Endothelial cell of umbilical vein (primary cell): ENCODE results near the gene CISH. TPM values are rescaled to one million over a fixed set of nuclear protein-coding genes. Genes with fewer than 3 reads are reported as not detected.

Experiments used
- BruUV-seq: library from RNA; stranded (reverse); fragments of 400-500 nt; replicated peaks from 2 replicates; lab custom pipeline; 2021; lab: Mats Ljungman, UMichigan
- CTCF ChIA-PET: fragments of 300-600, 350-600 bp; sonication (Branson Sonifier 250); formaldehyde crosslinking; loops from one replicate; lab custom pipeline; 2021; ENCODE audit warnings: antibody characterized with exemption, inconsistent platforms; lab: Charles Lee
- POLR2A ChIA-PET: fragments of 300-600, 350-600 bp; sonication (Branson Sonifier 250); formaldehyde crosslinking; loops from one replicate; lab custom pipeline; 2021; ENCODE audit warnings: antibody characterized with exemption, inconsistent platforms; lab: Charles Lee
- DNase-seq: peaks from one replicate; pipeline ENCODE4 v3.0.0-alpha.2; 2011; ENCODE audit warnings: low read depth, low spot score
- FAIRE-seq: peaks from 2 replicates; lab custom pipeline; 2011; peaks lifted over from hg19 to GRCh38; lab: Jason Lieb, UNC
- H2AFZ ChIP-seq: 2 replicates; pipeline ENCODE4 v1.6.0; 2012; ENCODE audit warnings: low read depth, low read length, control low read depth, inconsistent platforms
- H3K27ac ChIP-seq: 2 replicates; pipeline ENCODE4 v1.5.1; 2011; ENCODE audit warnings: low read depth, mild to moderate bottlenecking, control low read depth, low read length, moderate library complexity; ENCODE audit not compliant: insufficient read depth
- H3K27me3 ChIP-seq, 2 experiments: 2 replicates each; pipeline versions ENCODE4 v1.6.0 to v1.6.1; 2011; ENCODE audit warnings: low read length in 2 of 2, mixed read lengths in 1 of 2; ENCODE audit not compliant: control insufficient read depth in 2 of 2, insufficient read depth in 2 of 2
- H3K36me3 ChIP-seq, 2 experiments: 2 replicates in 1 of 2; 3 replicates in 1 of 2; pipeline ENCODE4 v1.5.1; 2011; ENCODE audit warnings: low read length in 2 of 2, mild to moderate bottlenecking in 1 of 2, moderate library complexity in 1 of 2; ENCODE audit not compliant: control insufficient read depth in 2 of 2, insufficient read depth in 2 of 2; ENCODE audit errors: extremely low read depth in 1 of 2
- H3K4me1 ChIP-seq: 3 replicates; pipeline ENCODE4 v1.5.1; 2011; ENCODE audit warnings: mild to moderate bottlenecking, low read length; ENCODE audit not compliant: control insufficient read depth, insufficient read depth; ENCODE audit errors: extremely low read depth
- H3K4me2 ChIP-seq: 2 replicates; pipeline ENCODE4 v1.6.1; 2011; ENCODE audit warnings: low read length, control low read depth, mixed read lengths; ENCODE audit not compliant: insufficient read depth
- H3K4me3 ChIP-seq, 3 experiments: fragments of 200-600 bp in 1 of 3; sonication (generic), shearing (Covaris generic) in 1 of 3; replicated peaks in 1 of 3; 2 replicates each; pipeline ENCODE4 v1.5.1; 2011 to 2016; ENCODE audit warnings: control low read depth in 3 of 3, low read length in 3 of 3, mild to moderate bottlenecking in 2 of 3, inconsistent platforms in 1 of 3, low read depth in 1 of 3, moderate library complexity in 1 of 3; ENCODE audit not compliant: insufficient read depth in 1 of 3
- H3K79me2 ChIP-seq: 2 replicates; pipeline ENCODE4 v1.6.0; 2012; ENCODE audit warnings: low read length, inconsistent platforms; ENCODE audit not compliant: control insufficient read depth, insufficient read depth
- H3K9ac ChIP-seq: replicated peaks from 2 replicates; pipeline ENCODE3; 2011; ENCODE audit warnings: low read length, control low read depth; ENCODE audit not compliant: insufficient read depth; ENCODE audit errors: extremely low read depth
- H3K9me1 ChIP-seq: replicated peaks from 3 replicates; pipeline ENCODE4 v1.6.0; 2011; ENCODE audit warnings: mild to moderate bottlenecking, low read length; ENCODE audit not compliant: control insufficient read depth, insufficient read depth; ENCODE audit errors: extremely low read depth
- H3K9me3 ChIP-seq: replicated peaks from 2 replicates; pipeline ENCODE4 v1.5.1; 2012; ENCODE audit warnings: low read length, inconsistent platforms; ENCODE audit not compliant: control insufficient read depth, insufficient read depth
- H4K20me1 ChIP-seq: replicated peaks from 2 replicates; pipeline ENCODE3; 2011; ENCODE audit warnings: mild to moderate bottlenecking, low read length; ENCODE audit not compliant: control insufficient read depth, insufficient read depth; ENCODE audit errors: extremely low read depth
- CTCF ChIP-seq, 2 donors: IDR thresholded peaks; 1 replicate in 1 of 2; 2 replicates in 1 of 2; pipeline ENCODE4 v1.5.1; 2011; ENCODE audit warnings: low read length in 2 of 2, mild to moderate bottlenecking in 2 of 2, moderate library complexity in 2 of 2, control low read depth in 1 of 2, inconsistent platforms in 1 of 2, low read depth in 1 of 2; ENCODE audit not compliant: insufficient read depth in 1 of 2; ENCODE audit errors: extremely low read depth in 1 of 2
- EZH2 ChIP-seq: IDR thresholded peaks from 2 replicates; pipeline ENCODE4 v1.6.1; 2012; ENCODE audit warnings: borderline replicate concordance, low read depth, mild to moderate bottlenecking, moderate library complexity, low read length, inconsistent platforms; ENCODE audit not compliant: severe bottlenecking
- FOS ChIP-seq: IDR thresholded peaks from 2 replicates; pipeline ENCODE4 v1.6.1; 2011; ENCODE audit warnings: mild to moderate bottlenecking, low read length, moderate library complexity, borderline replicate concordance; ENCODE audit not compliant: insufficient read depth
- GATA2 ChIP-seq: IDR thresholded peaks from 2 replicates; pipeline ENCODE4 v1.7.0; 2011; ENCODE audit warnings: low read depth, mild to moderate bottlenecking, moderate library complexity, mixed read lengths, low read length; ENCODE audit not compliant: insufficient read length, insufficient read depth
- JUN ChIP-seq: IDR thresholded peaks from 2 replicates; pipeline ENCODE4 v1.6.1; 2011; ENCODE audit warnings: borderline replicate concordance, low read depth; ENCODE audit not compliant: insufficient read length, insufficient read depth
- MAX ChIP-seq: IDR thresholded peaks from 2 replicates; pipeline ENCODE4 v1.6.1; 2011; ENCODE audit not compliant: insufficient read depth, insufficient read length
- MYC ChIP-seq: IDR thresholded peaks from one replicate; pipeline ENCODE4 v1.6.1; 2011; ENCODE audit warnings: mild to moderate bottlenecking, low read depth, low read length
- POLR2A ChIP-seq: IDR thresholded peaks from 2 replicates; pipeline ENCODE4 v1.6.1; 2012; ENCODE audit warnings: low read depth, mild to moderate bottlenecking, control low read depth, low read length
- POLR2AphosphoS5 ChIP-seq: IDR thresholded peaks from 2 replicates; pipeline ENCODE4 v1.6.1; 2012; ENCODE audit warnings: low read depth, mild to moderate bottlenecking, control low read depth, low read length, moderate library complexity; ENCODE audit not compliant: insufficient read depth
- dilution Hi-C: fragments of 300-500 bp; cut with MboI; formaldehyde crosslinking; loops from one replicate; pipeline ENCODE4 v1.15.0; 2019; ENCODE audit warnings: low sequenced_read_pairs; ENCODE audit not compliant: extremely low pct_ligation_motif_present
- intact Hi-C: fragments of 100-400 bp; cut with micrococcal nuclease; formaldehyde crosslinking; loops from one replicate; pipeline ENCODE4 v1.10.0; 2022
- polyA plus RNA-seq, 4 experiments: library from polyadenylated mRNA; depleted of rRNA in 3 of 4; stranded (reverse) in 3 of 4; unstranded in 1 of 4; fragments of >200 nt; gene quantifications; 2 replicates each; pipeline versions ENCODE4 v1.2.1 to v1.2.3, GENCODE V29; 2011 to 2012; ENCODE audit warnings: missing spikeins in 1 of 4
- total RNA-seq: library from RNA; stranded (reverse); gene quantifications from 2 replicates; pipeline ENCODE4 v1.2.3, GENCODE V29; 2021

CISH gene
- total and polyA plus RNA-seq, 2 donors (not counting 3 experiments of a cell fraction or from before 2014, with no cell fraction given) = 2.2 to 4.1 TPM

DNA sequence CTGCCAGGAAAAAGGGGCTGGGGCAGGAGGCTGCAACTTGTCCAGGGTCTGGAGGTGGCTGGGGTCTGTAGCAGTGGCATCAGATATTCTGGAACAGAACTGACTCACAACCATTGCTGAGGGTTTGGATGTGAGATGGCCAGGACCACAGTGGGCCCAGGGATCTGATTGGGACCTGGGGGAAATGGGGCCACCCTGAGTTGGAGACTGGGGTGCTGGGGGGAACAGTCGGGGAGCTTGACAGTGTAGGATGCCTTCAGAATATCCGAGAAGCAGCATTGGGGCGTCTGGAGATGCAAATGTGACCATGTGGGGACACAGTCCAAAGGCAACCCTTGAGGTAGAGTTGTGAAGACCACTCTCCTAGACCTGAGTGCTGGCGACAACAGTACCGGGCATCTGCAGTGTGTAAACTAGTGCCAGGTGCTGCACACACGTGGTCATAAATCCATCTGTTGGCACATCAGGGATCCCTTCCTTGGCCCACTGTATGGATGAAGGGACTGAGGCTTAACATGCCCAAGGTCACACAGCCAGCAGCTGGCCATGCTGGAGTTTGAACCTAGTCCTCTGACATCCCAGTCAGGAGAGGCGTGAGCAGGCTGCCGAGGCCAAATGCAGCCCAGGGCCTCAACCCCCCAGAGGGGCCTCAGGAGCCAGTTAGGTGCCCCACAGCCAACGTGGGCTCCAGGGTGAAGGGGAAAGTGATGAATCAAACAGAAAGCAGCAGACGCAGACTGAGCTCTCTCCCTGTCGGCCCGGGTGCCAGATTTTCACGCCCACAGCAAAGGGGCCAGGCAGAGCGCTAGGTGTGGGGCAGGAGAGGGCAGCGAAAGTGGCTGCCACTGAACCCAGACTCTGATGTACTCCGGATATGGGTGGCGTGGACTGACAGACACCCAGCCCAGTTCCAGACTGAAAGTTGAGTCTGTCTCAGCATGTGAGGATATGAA lies 23.5 kb downstream of the CISH start:
- Histone ChIP-seq H3K9ac (no peak overlapping the region), H3K4me2 (no peak overlapping the region), H3K36me3 (no peaks in the 10 kb centered on the region), H3K27me3 (no peaks in the 10 kb centered on the region), H4K20me1 (no peaks in the 10 kb centered on the region), H3K9me1 (no peaks in the 10 kb centered on the region), H3K27ac (no peak overlapping the region), H3K4me1 (no peaks in the 10 kb centered on the region), H2AFZ (no peak overlapping the region), H3K4me3 (no peak overlapping the region), H3K79me2 (no peaks in the 10 kb centered on the region), H3K9me3 (no peaks in the 10 kb centered on the region)
- DNase-seq (no peak), FAIRE-seq (no peak)
- no peak for TF ChIP-seq GATA2
- TF ChIP-seq EZH2 = no peak
- no peak for TF ChIP-seq POLR2AphosphoS5
- TF ChIP-seq MAX = no peak
- no peak for TF ChIP-seq MYC
- no peak for TF ChIP-seq JUN
- no peak for TF ChIP-seq POLR2A
- TF ChIP-seq CTCF (IDR thresholded peaks at IDR 0.05; ENCODE audit: extremely low read depth in 1 of 2, insufficient read depth in 1 of 2, low read depth in 1 of 2, low read length in 2 of 2) = no peak
- no peak for TF ChIP-seq FOS
- no TSS peak for BruUV-seq
- intact Hi-C loops = no loop called here
- CTCF ChIA-PET = interaction anchor here (1.7 to 2.4 kb wide), 2 partner anchors 14 to 24 kb away, joined by 4 to 6 read pairs; partner anchors contain the start of gene CISH
- POLR2A ChIA-PET = interaction anchor here (1.2 kb wide), 1 partner anchor 24 kb away, joined by 4 read pairs; the partner anchor contains the start of gene CISH
- dilution Hi-C loops = no loop called here
